Endothelial cell of umbilical vein (primary cell): ENCODE results near the gene ANK2.

Experiments
- EZH2 ChIP-seq: IDR thresholded peaks from 2 replicates; pipeline ENCODE4 v1.6.1; 2012; ENCODE audit warnings: borderline replicate concordance, low read depth, mild to moderate bottlenecking, moderate library complexity, low read length, inconsistent platforms; ENCODE audit not compliant: severe bottlenecking
- POLR2A ChIP-seq: IDR thresholded peaks from 2 replicates; pipeline ENCODE4 v1.6.1; 2012; ENCODE audit warnings: low read depth, mild to moderate bottlenecking, control low read depth, low read length
- POLR2AphosphoS5 ChIP-seq: IDR thresholded peaks from 2 replicates; pipeline ENCODE4 v1.6.1; 2012; ENCODE audit warnings: low read depth, mild to moderate bottlenecking, control low read depth, low read length, moderate library complexity; ENCODE audit not compliant: insufficient read depth
- TF ChIP-seq, protein P1 (sequence below), 2 donors: IDR thresholded peaks; 1 replicate in 1 of 2; 2 replicates in 1 of 2; pipeline ENCODE4 v1.5.1; 2011; ENCODE audit warnings: low read length in 2 of 2, mild to moderate bottlenecking in 2 of 2, moderate library complexity in 2 of 2, control low read depth in 1 of 2, inconsistent platforms in 1 of 2, low read depth in 1 of 2; ENCODE audit not compliant: insufficient read depth in 1 of 2; ENCODE audit errors: extremely low read depth in 1 of 2

- TF ChIP-seq POLR2AphosphoS5: no peak
- TF ChIP-seq, protein P1, sequence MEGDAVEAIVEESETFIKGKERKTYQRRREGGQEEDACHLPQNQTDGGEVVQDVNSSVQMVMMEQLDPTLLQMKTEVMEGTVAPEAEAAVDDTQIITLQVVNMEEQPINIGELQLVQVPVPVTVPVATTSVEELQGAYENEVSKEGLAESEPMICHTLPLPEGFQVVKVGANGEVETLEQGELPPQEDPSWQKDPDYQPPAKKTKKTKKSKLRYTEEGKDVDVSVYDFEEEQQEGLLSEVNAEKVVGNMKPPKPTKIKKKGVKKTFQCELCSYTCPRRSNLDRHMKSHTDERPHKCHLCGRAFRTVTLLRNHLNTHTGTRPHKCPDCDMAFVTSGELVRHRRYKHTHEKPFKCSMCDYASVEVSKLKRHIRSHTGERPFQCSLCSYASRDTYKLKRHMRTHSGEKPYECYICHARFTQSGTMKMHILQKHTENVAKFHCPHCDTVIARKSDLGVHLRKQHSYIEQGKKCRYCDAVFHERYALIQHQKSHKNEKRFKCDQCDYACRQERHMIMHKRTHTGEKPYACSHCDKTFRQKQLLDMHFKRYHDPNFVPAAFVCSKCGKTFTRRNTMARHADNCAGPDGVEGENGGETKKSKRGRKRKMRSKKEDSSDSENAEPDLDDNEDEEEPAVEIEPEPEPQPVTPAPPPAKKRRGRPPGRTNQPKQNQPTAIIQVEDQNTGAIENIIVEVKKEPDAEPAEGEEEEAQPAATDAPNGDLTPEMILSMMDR (IDR thresholded peaks at IDR 0.05; ENCODE audit: extremely low read depth in 1 of 2, insufficient read depth in 1 of 2, low read depth in 1 of 2, low read length in 2 of 2): no peak
- TF ChIP-seq EZH2: no peak
- no peak for TF ChIP-seq POLR2A
Measured at GRCh38 chr4:113057891-113058290, 8.4 kb downstream of the ANK2 start.
